ENCODE measurements around the gene PIGX. TPM values are rescaled to one million over a fixed set of nuclear protein-coding genes. Genes with fewer than 3 reads are reported as not detected.

PIGX gene
- total RNA-seq, 5 donors from 2014 or later (not counting 1 experiment from before 2014, with no cell fraction given): 18.9 to 27.9 (median 22.3) TPM

- POLR2A ChIA-PET: interaction anchor here in 1 of 2 donors (0.6 kb wide), 1 partner anchor 319 kb away, joined by 3 read pairs; no protein-coding TSS in a partner anchor
- Histone ChIP-seq H3K27ac (ENCODE audit: low read length) (no peak overlapping the region), H3K4me3 (ENCODE audit: control insufficient read depth in 1 of 2, extremely low read depth in 1 of 2, low read length in 1 of 2) (no peak overlapping the region), H3K4me1 (ENCODE audit: control insufficient read depth in 1 of 2, extremely low read depth in 1 of 2, insufficient read depth in 2 of 2, low read length in 2 of 2) (peaks cover 10 to 28% of the 10 kb centered on the region in 2 experiments), H3K36me3 (ENCODE audit: control insufficient read depth in 2 of 2, extremely low read depth in 1 of 2, insufficient read depth in 1 of 2, low read length in 1 of 2) (no peaks in the 10 kb centered on the region), H3K9me3 (no peaks in the 10 kb centered on the region), H3K27me3 (replicated peaks in 1 of 2; ENCODE audit: control insufficient read depth in 2 of 2, extremely low read depth in 1 of 2, insufficient read depth in 2 of 2, low read length in 1 of 2) (no peaks in the 10 kb centered on the region)
- Mint-ChIP-seq H3K4me3 (peak overlapping the region in 1 of 3 donors; percentile 45), H3K36me3 (peaks cover 30% of the 10 kb centered on the region), H3K9me3 (no peaks in the 10 kb centered on the region), H3K27me3 (no peaks in the 10 kb centered on the region), H3K4me1 (peaks cover 78 to 89% (median 84%) of the 10 kb centered on the region in 3 donors), H3K27ac (peak overlapping the region; percentile 53 to 73)
- ATAC-seq (replicated peaks in 1 of 4) (no peak), DNase-seq (no peak)
- WGBS (ENCODE audit: insufficient coverage): 75% methylated on average over 1 of the region's 5 CpGs
- CTCF ChIA-PET: no interaction called here
Observed at GRCh38 chr3:196774191-196774820, 62.1 kb downstream of the PIGX start.

GRCh38 chr3:196774848-196775422 is 62.8 kb downstream of the PIGX start:
- no peaks in the 10 kb centered on the region for H3K27me3 Mint-ChIP-seq
- H3K36me3 Mint-ChIP-seq: peaks cover 33% of the 10 kb centered on the region
- Histone ChIP-seq H3K4me3 (ENCODE audit: control insufficient read depth in 1 of 2, extremely low read depth in 1 of 2, low read length in 1 of 2) (no peak overlapping the region), H3K27ac (ENCODE audit: low read length) (no peak overlapping the region), H3K27me3 (replicated peaks in 1 of 2; ENCODE audit: control insufficient read depth in 2 of 2, extremely low read depth in 1 of 2, insufficient read depth in 2 of 2, low read length in 1 of 2) (no peaks in the 10 kb centered on the region), H3K36me3 (ENCODE audit: control insufficient read depth in 2 of 2, extremely low read depth in 1 of 2, insufficient read depth in 1 of 2, low read length in 1 of 2) (peaks cover 0 to 4% of the 10 kb centered on the region in 2 donors), H3K9me3 (no peaks in the 10 kb centered on the region), H3K4me1 (ENCODE audit: control insufficient read depth in 1 of 2, extremely low read depth in 1 of 2, insufficient read depth in 2 of 2, low read length in 2 of 2) (peaks cover 10 to 26% of the 10 kb centered on the region in 2 experiments)
- H3K4me3 Mint-ChIP-seq: no peak overlapping the region
- no CpG with 5 or more reads among the region's 6 CpGs for WGBS (ENCODE audit: insufficient coverage)
- no peak for ATAC-seq (replicated peaks in 1 of 4)
- H3K4me1 Mint-ChIP-seq: peaks cover 79 to 90% (median 86%) of the 10 kb centered on the region in 3 donors
- ChIA-PET CTCF (no interaction called here), POLR2A (no interaction called here)
- peaks cover 0 to 2% (median 1%) of the 10 kb centered on the region in 3 donors for H3K9me3 Mint-ChIP-seq
- DNase-seq: no peak
- peak overlapping the region; percentile 8 to 53 for H3K27ac Mint-ChIP-seq

- Mint-ChIP-seq H3K36me3 (peaks cover 37% of the 10 kb centered on the region), H3K27ac (no peak overlapping the region), H3K4me3 (no peak overlapping the region), H3K27me3 (no peaks in the 10 kb centered on the region), H3K9me3 (peaks cover 0 to 7% (median 4%) of the 10 kb centered on the region in 3 donors), H3K4me1 (peaks cover 76 to 88% (median 84%) of the 10 kb centered on the region in 3 donors)
- ChIA-PET CTCF (no interaction called here), POLR2A (no interaction called here)
- DNase-seq (no peak), ATAC-seq (replicated peaks in 1 of 4) (no peak)
- WGBS (ENCODE audit: insufficient coverage): no CpG with 5 or more reads among the region's 9 CpGs
- H3K27me3 ChIP-seq (replicated peaks in 1 of 2; ENCODE audit: control insufficient read depth in 2 of 2, extremely low read depth in 1 of 2, insufficient read depth in 2 of 2, low read length in 1 of 2): no peaks in the 10 kb centered on the region
- H3K36me3 ChIP-seq (ENCODE audit: control insufficient read depth in 2 of 2, extremely low read depth in 1 of 2, insufficient read depth in 1 of 2, low read length in 1 of 2): peaks cover 0 to 6% of the 10 kb centered on the region in 2 donors
- H3K9me3 ChIP-seq: no peaks in the 10 kb centered on the region
- no peak overlapping the region for H3K27ac ChIP-seq (ENCODE audit: low read length)
- H3K4me1 ChIP-seq (ENCODE audit: control insufficient read depth in 1 of 2, extremely low read depth in 1 of 2, insufficient read depth in 2 of 2, low read length in 2 of 2): peaks cover 10 to 18% of the 10 kb centered on the region in 2 experiments
- no peak overlapping the region for H3K4me3 ChIP-seq (ENCODE audit: control insufficient read depth in 1 of 2, extremely low read depth in 1 of 2, low read length in 1 of 2)
Observed at GRCh38 chr3:196775938-196776337, 63.8 kb downstream of the PIGX start.

- DNase-seq (no peak), ATAC-seq (replicated peaks in 1 of 4) (no peak)
- H3K9me3 ChIP-seq: no peaks in the 10 kb centered on the region
- no peaks in the 10 kb centered on the region for H3K27me3 ChIP-seq (replicated peaks in 1 of 2; ENCODE audit: control insufficient read depth in 2 of 2, extremely low read depth in 1 of 2, insufficient read depth in 2 of 2, low read length in 1 of 2)
- Mint-ChIP-seq H3K4me1 (peaks cover 57 to 80% (median 74%) of the 10 kb centered on the region in 3 donors), H3K27ac (peak overlapping the region in 1 of 2 donors; percentile 11), H3K9me3 (peaks cover 0 to 7% (median 4%) of the 10 kb centered on the region in 3 donors), H3K27me3 (no peaks in the 10 kb centered on the region), H3K36me3 (peaks cover 38% of the 10 kb centered on the region), H3K4me3 (no peak overlapping the region)
- CTCF ChIA-PET: interaction anchor here (0.5 to 1.1 kb wide), 3 partner anchors 37 to 601 kb away, joined by 4 to 8 read pairs (median 4); no protein-coding TSS in a partner anchor
- peaks cover 0 to 11% of the 10 kb centered on the region in 2 donors for H3K36me3 ChIP-seq (ENCODE audit: control insufficient read depth in 2 of 2, extremely low read depth in 1 of 2, insufficient read depth in 1 of 2, low read length in 1 of 2)
- 98% methylated on average over 6 of the region's 8 CpGs for WGBS (ENCODE audit: insufficient coverage)
- H3K27ac ChIP-seq (ENCODE audit: low read length): no peak overlapping the region
- no peak overlapping the region for H3K4me3 ChIP-seq (ENCODE audit: control insufficient read depth in 1 of 2, extremely low read depth in 1 of 2, low read length in 1 of 2)
- H3K4me1 ChIP-seq (ENCODE audit: control insufficient read depth in 1 of 2, extremely low read depth in 1 of 2, insufficient read depth in 2 of 2, low read length in 2 of 2): peaks cover 10 to 12% of the 10 kb centered on the region in 2 experiments
- POLR2A ChIA-PET: interaction anchor here in 1 of 2 donors (1.1 kb wide), 1 partner anchor 11 kb away, joined by 3 read pairs; no protein-coding TSS in a partner anchor
Observed at GRCh38 chr3:196777836-196778235, 65.7 kb downstream of the PIGX start.

- no peak for DNase-seq
- peaks cover 47% of the 10 kb centered on the region for H3K36me3 Mint-ChIP-seq
- peaks cover 47 to 72% (median 66%) of the 10 kb centered on the region in 3 donors for H3K4me1 Mint-ChIP-seq
- Histone ChIP-seq H3K27me3 (replicated peaks in 1 of 2; ENCODE audit: control insufficient read depth in 2 of 2, extremely low read depth in 1 of 2, insufficient read depth in 2 of 2, low read length in 1 of 2) (no peaks in the 10 kb centered on the region), H3K4me1 (ENCODE audit: control insufficient read depth in 1 of 2, extremely low read depth in 1 of 2, insufficient read depth in 2 of 2, low read length in 2 of 2) (peaks cover 6 to 10% of the 10 kb centered on the region in 2 experiments), H3K9me3 (no peaks in the 10 kb centered on the region), H3K4me3 (ENCODE audit: control insufficient read depth in 1 of 2, extremely low read depth in 1 of 2, low read length in 1 of 2) (no peak overlapping the region), H3K36me3 (ENCODE audit: control insufficient read depth in 2 of 2, extremely low read depth in 1 of 2, insufficient read depth in 1 of 2, low read length in 1 of 2) (peaks cover 0 to 20% of the 10 kb centered on the region in 2 donors), H3K27ac (ENCODE audit: low read length) (no peak overlapping the region)
- ChIA-PET CTCF (no interaction called here), POLR2A (no interaction called here)
- no peak for ATAC-seq (replicated peaks in 1 of 4)
- no peak overlapping the region for H3K4me3 Mint-ChIP-seq
- H3K27ac Mint-ChIP-seq: peak overlapping the region in 1 of 2 donors; percentile 75
- H3K27me3 Mint-ChIP-seq: no peaks in the 10 kb centered on the region
- peaks cover 0 to 7% (median 4%) of the 10 kb centered on the region in 3 donors for H3K9me3 Mint-ChIP-seq
- 100% methylated on average over 1 of the region's 4 CpGs for WGBS (ENCODE audit: insufficient coverage)
Observed at GRCh38 chr3:196778755-196779154, 66.6 kb downstream of the PIGX start.

GRCh38 chr3:196782511-196782910 is 70.3 kb downstream of the PIGX start:
- ChIA-PET POLR2A (interaction anchor here in 1 of 2 donors (0.7 kb wide), 1 partner anchor 701 kb away, joined by 3 read pairs; no protein-coding TSS in a partner anchor), CTCF (interaction anchor here (0.7 kb wide), 2 partner anchors 19 to 48 kb away, joined by 3 to 4 read pairs; no protein-coding TSS in a partner anchor)
- Histone ChIP-seq H3K4me3 (ENCODE audit: control insufficient read depth in 1 of 2, extremely low read depth in 1 of 2, low read length in 1 of 2) (no peak overlapping the region), H3K27me3 (replicated peaks in 1 of 2; ENCODE audit: control insufficient read depth in 2 of 2, extremely low read depth in 1 of 2, insufficient read depth in 2 of 2, low read length in 1 of 2) (no peaks in the 10 kb centered on the region), H3K9me3 (no peaks in the 10 kb centered on the region), H3K36me3 (ENCODE audit: control insufficient read depth in 2 of 2, extremely low read depth in 1 of 2, insufficient read depth in 1 of 2, low read length in 1 of 2) (peaks cover 0 to 29% of the 10 kb centered on the region in 2 donors), H3K27ac (ENCODE audit: low read length) (no peak overlapping the region), H3K4me1 (ENCODE audit: control insufficient read depth in 1 of 2, extremely low read depth in 1 of 2, insufficient read depth in 2 of 2, low read length in 2 of 2) (peaks cover 0 to 3% of the 10 kb centered on the region in 2 experiments)
- peaks cover 54% of the 10 kb centered on the region for H3K36me3 Mint-ChIP-seq
- peaks cover 42 to 51% (median 45%) of the 10 kb centered on the region in 3 donors for H3K4me1 Mint-ChIP-seq
- H3K4me3 Mint-ChIP-seq: no peak overlapping the region
- no peaks in the 10 kb centered on the region for H3K27me3 Mint-ChIP-seq
- H3K9me3 Mint-ChIP-seq: peaks cover 0 to 7% (median 4%) of the 10 kb centered on the region in 3 donors
- 93% methylated on average over 3 of the region's 4 CpGs for WGBS (ENCODE audit: insufficient coverage)
- DNase-seq (no peak), ATAC-seq (replicated peaks in 1 of 4) (no peak)
- H3K27ac Mint-ChIP-seq: peak overlapping the region in 1 of 2 donors; percentile 55

All from T-cell (primary cell).